IPS DF 4.7 (cell line): Measurements from ENCODE around the gene MMP10.
"Not testable (repeated sequence)": the region's sequence is repeated elsewhere in the genome, so short reads cannot be mapped to it uniquely, and the experiment has no call there.

ENCODE experiments used
- DNase-seq: peaks from one replicate; pipeline ENCODE4 v3.0.0-alpha.2; 2013; ENCODE audit warnings: low spot score; ENCODE audit errors: extremely low read depth

The MMP10 gene

DNA sequence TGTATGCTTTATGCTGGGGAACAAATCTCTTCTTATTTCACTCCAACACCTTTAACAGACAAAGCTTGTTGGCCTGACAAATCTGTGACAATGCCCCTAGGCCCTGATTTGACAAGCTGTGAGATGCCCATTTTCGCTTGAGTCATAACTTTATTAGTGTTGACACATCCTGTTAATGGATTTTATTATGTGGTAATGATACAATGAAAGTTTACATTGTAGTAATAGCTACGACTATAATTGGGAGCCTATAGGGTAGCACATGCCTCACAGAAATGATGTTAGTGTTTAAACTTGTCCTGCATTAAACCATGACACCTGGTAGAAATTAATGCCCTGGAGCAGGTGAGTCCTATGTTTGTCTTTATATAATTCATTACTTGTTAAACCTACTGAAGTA lies 3.3 kb upstream of the MMP10 start:
- DNase-seq, result no peak

DNA sequence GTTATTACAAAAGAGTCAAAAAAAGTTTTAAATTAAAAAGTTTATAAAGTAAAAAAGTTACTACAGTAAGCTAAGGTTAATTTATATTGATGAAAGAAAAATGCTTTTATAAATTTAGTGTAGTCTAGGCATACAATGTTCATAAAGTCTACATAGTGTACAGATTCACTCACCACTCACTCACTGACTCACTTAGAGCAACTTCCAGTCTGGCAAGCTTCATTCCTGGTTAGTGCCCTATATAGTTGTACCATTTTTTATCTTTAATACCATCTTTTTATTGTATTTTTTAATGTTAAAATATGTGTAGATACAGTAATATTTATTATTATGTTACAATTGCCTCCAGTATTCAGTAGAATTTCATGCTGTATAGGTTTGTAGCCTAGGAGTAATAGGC lies 2.6 kb upstream of the MMP10 start:
- no peak for DNase-seq

DNA sequence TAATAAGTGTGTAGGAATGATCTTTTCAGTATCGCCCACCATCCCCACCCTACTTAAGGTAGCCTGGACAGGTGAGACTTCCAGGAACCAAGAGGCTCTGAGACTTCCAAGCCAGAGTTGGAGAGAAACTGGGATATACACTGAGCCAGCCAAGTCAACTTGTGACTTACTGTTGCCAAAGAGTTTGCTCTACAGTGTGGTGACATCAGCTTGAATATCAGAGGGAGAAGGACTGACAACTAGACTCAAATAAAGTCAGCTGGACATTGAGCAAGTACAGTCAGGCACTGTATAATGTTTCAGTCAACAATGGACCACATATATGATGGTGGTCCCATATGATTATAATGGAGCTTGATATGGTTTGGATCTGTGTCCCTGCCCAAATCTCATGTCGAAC lies 1.2 kb upstream of the MMP10 start:
- DNase-seq, result no peak

DNA sequence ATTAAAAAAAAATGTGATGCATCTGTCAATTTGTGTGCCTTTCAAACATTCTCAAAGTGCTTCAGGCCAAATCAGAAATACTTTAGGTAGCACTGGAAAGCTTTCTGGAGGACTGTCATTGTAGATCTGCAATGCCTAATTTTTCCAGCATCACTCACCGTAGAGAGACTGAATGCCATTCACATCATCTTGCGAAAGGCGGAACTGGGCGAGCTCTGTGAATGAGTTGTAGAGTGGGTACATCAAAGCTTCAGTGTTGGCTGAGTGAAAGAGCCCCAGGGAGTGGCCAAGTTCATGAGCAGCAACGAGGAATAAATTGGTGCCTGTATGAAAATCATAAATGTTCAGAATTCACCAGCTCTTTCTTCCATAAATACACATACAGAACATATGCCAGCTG lies 4.0 kb downstream of the MMP10 start:
- no peak for DNase-seq

DNA sequence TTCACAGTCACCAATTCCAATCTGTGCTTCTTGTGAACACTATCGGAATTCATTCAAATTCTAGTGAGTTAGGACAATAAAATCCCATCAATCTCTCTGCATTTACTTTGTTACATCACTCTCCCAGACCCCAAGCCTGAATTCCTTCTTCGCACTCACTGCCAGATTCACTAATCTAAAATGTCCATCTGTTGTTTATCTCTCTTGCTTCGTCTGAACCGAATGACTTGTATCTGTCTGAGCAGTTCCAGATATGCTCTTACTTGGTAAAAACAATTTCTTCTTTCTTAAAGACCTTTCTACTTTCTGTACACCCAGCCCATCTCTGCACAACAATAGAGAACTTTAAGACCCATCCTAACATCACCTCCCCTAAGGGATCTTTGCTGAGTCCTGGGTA lies 7.0 kb downstream of the MMP10 start:
- no peak for DNase-seq

DNA sequence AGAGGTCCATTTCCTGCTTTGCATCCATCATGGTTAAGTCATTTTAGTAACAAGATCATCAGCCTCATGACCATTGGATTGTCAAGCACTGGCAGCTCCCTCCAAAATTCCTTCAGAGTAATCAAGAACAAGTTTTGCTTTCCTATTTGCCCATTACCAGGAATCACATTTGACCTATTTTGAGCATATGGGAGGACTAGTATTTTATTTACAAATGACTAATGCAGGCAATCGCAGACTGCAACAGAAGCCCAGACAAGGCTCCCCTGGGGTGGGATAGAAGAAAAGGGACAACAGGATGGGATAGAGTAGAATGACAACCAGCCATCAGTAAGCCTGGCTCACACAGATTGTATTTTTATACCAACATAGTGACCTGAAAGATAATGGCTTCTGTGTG lies 9.1 kb downstream of the MMP10 start:
- no peak for DNase-seq

DNA sequence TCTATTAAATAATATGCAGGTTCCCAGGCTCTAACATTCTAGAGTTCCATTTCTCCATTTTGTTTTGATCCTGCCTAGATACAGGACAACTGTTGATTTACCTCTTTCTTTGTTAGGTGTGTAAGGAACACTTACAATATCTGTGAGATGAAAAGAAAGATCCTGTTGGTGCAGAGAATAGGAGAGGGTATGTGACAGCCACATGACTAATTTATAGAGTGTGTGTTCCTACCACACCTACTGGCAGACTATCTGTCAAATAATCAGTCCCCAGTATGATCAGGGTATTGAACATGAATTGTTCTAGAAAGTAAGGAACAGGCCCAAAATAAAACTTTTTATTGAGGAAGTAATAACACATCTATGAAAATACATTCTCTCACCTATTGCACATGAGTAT lies 10.2 kb downstream of the MMP10 start:
- no peak for DNase-seq

DNA sequence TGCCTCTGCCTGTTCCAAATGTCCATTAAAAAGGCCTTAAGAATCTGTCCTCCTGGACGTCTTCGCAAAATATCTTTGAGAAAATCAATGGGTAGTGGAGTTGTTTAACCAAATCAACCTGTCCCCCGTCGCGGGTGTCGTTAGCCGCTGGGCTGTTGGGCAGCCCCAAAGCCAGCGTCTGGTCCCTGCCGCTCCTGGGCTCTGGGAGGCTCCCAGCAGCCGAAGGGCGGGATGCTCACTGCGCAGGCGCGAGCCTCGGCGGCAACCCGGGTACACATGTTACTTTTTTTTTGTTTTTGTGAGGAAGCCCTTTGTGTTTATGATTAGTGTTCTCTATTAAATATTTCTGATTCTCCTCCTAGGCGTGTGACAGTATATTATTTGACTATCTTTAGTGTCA lies 12.6 kb downstream of the MMP10 start:
- DNase-seq, result no peak

DNA sequence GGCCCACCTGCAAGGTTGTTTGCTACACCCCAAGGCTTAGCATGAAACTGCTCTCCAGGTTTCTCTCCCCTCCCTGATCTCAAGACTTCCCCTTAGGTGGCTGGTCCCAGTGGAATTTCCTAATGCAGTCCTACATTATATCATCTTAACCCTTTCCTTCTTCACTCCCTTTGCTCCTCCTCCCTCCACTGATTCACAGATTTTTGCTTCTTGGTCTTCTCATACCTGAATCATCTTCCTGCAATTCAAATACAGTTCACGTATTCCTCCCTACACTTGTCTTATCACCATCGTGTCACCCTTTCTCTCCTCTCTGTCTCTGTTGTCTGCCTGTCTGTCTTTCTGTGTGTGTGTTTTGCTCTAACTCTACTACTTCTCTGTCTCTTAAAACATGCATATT lies 17.0 kb downstream of the MMP10 start:
- no peak for DNase-seq

DNA sequence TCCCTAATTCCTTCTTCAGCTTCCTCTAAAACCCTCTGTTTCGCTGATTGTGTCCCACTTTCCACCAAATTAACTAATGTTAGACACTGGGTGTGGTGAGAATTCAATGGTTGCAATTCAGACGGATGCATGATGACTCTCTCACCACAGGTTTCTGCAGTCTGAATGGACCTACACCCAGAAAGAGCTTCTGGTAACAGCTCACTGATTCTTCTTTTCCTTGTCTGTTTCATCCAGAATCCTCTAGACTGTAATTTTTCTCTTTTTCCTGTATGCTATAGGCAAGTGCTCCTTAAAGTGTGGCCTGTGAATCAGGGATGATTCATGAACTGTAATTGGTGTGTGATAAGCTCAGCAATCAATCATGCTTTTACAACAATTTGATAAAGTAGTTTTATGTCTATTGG lies 18.1 kb downstream of the MMP10 start:
- no peak for DNase-seq

DNA sequence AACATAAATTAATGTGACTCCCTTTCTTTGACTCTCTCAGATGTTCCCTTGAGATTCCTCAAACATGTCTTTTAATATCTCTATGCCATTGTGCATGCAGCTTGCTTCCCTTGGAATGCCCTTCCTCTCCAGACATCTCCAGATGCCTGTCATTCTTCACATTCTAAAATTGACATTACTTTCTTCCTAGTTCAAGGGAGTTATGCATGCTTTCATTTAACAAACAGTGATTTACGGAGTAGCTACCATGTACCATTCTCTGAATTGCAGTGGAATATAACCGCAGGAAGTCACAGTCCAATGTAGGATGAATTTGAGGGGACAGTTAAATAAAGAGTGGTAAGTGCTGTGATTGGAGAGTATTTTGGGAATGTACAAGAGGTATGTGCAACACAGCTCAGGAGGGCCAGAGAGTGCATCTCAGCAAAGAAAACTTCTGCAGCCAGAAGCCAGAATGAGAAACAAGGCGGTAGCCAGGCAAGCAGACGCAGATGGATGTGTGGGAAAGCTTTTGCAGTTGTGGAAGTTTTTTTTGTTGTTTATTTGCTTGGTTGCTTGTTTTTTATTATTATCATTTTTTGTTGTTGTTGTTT lies 18.7 kb downstream of the MMP10 start:
- DNase-seq, result no peak

DNA sequence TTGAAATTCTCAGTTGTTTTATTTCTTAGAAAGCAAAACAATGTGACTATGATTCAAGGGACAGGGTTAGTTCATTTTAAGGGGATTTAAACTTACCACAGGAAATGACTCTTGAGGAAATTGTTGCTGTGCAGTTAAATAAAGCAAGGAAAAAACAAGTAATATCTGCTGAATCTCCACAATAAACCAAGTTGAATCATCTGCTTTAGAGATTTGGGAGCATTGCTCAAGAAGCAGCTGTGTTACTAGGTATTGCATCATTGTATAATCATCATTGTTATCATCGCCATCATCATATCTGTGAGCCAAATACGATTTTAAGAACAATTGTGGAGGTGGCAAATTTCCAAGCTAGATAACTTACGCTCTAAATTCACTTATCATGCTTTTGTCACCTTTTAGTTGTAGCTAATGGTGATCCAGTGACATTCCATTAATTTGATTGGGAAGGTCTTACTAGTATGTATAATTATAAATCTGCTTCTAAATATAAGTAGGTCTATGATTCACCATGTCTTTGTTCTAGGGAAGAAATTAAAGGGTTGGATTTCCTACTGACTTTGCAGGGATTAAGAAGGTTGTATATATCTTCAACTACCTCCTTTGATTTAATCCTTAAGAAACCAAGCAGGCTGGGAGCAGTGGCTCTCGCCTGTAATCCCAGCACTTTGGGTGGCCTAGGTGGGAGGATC lies 19.9 kb downstream of the MMP10 start:
- no peak for DNase-seq

DNA sequence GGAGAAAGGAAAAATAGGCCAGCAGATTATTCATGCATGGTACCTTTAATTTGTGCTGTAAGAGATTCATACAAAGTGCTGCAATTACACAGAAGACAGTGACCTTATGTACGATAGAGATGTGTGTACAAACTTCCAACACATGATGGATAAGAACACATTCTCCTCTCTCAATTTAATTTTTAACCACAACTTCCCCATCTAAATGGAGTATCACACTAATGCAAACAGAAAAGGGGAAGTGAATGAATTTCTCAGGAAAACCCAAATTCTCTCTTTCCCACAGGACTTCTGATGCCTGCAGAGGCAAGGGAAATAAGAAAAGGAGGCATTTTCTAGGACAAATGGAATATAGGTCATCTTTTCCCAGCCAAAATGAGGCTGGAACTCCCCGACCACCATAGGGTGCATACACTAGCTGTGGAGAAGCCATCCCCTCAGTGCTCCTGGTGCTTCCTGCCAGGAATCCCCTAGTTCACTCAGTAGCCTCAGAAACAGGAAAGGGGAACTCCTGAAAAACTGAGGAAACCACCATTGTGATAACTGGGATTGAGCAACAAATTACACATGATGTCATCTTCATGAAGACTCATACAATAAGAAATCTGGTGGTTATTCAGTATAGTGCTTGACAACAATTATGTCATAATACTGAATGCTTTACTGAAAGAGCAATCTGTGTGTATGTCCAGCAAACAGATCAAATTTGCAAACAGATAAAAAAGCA lies 22.4 kb downstream of the MMP10 start:
- DNase-seq, result no peak

DNA sequence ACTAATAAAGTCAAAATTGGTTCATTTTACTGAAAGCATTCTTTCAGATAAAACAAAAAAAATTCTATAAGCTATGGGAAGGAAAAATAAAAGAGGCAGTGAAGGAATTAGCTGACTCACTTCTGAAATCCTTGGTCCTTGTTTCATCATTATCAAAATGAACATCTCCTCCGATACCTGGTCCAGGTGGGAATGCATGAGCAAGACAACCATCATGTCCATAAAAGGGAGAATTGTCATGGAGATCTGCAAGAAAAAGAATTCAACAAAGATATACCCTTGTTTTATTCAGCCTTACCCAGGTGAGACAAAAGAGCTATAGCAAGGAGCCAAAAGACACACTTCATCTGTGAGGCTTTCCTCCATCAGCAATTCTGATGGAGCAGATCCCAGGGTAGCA lies 27.2 kb downstream of the MMP10 start:
- DNase-seq, result no peak

DNA sequence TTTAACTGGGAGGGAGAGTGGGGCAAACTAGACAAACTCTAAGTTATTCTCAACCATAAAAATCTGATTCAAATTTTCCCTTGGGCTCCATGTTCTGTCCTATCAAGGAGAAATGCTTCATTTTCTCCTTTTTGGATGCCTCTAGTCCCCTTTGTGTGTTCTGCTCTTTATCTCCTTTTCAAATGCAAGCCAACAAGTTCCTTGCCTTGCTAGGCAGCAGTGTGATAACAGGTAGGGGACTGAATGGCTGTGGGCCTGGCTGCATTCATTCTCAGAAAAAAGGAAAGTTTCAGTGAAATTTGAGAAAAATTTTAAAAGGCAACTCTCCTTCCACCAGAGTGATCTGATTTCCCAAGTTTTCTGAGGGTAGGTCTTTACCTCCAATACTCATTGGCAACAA lies 28.8 kb downstream of the MMP10 start:
- no peak for DNase-seq

DNA sequence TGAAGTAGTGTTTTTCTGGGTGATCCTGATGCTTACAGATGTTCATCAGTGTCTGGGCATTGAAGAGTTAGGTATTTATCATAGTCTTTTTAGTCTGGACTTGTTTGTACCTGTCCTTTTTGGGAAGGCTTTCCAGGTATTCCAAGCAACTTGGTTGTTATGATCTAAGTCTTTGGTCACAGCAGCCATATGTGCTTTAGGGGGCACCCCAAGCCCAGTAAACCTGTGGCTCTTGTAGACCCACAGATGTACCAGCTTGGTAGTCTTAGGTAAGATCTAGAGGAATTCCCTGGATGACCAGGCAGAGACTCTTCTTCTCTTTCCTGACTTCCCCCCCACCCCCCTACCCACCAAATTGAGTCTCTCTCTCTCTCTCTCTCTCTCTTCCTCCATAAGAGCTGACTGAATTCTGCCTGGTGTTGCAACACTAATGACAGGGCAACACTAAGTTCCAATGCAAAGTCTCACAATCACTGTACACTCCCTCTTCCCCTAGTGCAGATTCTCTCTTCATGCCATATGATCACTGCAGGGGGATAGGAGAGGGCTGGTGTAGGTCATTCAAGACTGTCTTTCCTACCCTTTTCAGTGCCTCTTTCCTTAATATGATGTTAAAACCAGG lies 31.2 kb downstream of the MMP10 start:
- no peak for DNase-seq

DNA sequence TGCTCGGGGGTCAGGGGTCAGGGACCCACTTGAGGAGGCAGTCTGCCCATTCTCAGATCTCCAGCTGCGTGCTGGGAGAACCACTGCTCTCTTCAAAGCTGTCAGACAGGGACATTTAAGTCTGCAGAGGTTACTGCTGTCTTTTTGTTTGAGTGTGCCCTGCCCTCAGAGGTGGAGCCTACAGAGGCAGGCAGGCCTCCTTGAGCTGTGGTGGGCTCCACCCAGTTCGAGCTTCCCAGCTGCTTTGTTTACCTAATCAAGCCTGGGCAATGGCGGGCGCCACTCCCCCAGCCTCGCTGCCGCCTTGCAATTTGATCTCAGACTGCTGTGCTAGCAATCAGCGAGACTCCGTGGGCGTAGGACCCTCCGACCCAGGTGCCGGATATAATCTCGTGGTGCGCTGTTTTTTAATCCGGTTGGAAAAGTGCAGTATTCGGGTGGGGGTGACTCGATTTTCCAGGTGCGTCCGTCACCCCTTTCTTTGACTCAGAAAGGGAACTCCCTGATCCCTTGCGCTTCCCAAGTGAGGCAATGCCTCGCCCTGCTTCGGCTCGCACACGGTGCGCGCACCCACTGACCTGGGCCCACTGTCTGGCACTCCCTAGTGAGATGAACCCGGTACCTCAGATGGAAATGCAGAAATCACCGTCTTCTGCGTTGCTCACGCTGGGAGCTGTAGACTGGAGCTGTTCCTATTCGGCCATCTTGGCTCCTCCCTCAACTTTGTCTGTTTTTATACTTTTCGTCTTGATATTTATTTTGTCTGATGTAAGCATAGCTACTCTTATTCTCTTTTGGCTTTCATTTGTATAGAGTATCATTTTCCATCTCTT lies 33.5 kb downstream of the MMP10 start:
- DNase-seq, result not testable (repeated sequence)

DNA sequence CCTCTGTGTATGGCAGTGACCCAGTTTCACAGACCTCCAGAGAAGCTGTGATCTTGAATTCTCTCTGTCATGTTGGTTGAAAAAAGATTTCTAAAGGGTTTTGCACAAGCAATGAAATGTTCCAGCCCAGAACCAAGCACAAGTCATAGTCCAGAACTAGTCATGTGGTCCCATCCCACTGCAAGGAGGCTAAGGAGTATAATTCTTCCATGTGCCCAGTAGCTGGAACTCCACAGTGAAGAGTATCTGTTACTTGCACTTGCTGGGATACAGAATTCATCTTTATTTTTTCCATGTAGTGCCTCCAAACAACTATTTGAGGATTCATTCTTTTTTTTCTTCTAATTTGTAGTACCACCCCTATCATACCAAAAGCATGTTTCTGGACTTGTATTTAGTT lies 45.8 kb downstream of the MMP10 start:
- DNase-seq, result no peak

DNA sequence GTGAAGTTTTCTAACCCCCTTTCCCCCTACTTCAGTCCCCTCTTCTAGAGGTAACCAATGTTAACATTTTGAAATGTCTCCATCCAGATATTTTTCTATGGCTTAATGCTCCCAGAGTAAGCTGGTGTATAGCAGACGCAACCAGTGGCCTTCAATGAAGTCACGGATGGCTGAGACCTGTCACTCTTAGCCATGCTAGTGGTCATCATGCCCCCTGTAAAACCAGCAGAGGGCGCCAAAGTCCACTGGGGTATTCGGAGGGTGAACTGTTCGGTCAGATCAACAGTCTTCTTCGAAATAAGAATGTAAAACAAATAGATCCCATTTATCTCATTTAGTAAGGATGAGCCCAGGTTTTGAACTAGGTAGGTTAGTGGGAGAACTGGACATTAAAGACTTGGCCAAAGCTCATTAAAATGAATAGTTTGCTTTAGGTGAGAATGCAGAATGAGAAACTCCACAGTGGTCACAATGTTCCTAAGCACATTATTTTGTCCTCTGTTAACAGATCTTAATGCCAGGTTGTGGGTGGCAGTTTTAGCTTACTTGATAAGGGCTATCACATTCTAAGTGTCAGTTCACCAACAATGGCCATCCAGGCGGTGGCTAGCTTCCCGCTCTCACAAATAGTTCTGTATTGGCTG lies 47.1 kb downstream of the MMP10 start:
- DNase-seq, result peak; percentile 41

DNA sequence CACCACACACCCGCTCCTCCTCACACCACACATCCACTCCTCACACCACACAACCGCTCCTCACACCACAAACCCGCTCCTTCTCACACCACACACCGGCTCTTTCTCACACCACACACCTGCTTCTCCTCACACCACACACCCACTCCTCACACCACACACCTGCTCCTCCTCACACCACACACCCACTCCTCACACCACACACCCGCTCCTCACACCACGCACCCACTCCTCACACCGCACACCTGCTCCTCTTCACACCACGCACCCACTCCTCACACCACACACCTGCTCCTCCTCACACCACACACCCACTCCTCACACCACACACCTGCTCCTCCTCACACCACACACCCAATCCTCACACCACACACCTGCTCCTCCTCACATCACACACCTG lies 49.5 kb downstream of the MMP10 start:
- DNase-seq, result not testable (repeated sequence)
